Smooth muscle cell (in vitro differentiated cells): ENCODE data around the gene CDC40. TPM values are rescaled to one million over a fixed set of nuclear protein-coding genes. Genes with fewer than 3 reads are reported as not detected.
"Not testable (repeated sequence)": the region's sequence is repeated elsewhere in the genome, so short reads cannot be mapped to it uniquely, and the experiment has no call there.

Source experiments
- DNase-seq: peaks from one replicate; lab custom pipeline; 2025; ENCODE audit not compliant: unreplicated experiment; lab: John Stamatoyannopoulos, UW
- H2AFZ ChIP-seq: fragments of 200-600 bp; sonication (generic); 2 replicates; pipeline ENCODE4 v1.6.0; 2016; ENCODE audit warnings: antibody characterized with exemption, low read depth, mild to moderate bottlenecking
- H3F3A ChIP-seq: fragments of 200-600 bp; sonication (generic); 2 replicates; pipeline ENCODE4 v1.6.0; 2017; ENCODE audit warnings: antibody characterized with exemption, low read depth
- H3K27ac ChIP-seq: fragments of 200-600 bp; sonication (generic); 2 replicates; pipeline ENCODE4 v1.5.1; 2016; ENCODE audit warnings: low read depth, mild to moderate bottlenecking
- H3K27me3 ChIP-seq: fragments of 200-600 bp; sonication (generic); 2 replicates; pipeline ENCODE4 v1.6.1; 2016; ENCODE audit warnings: low read depth, mild to moderate bottlenecking
- H3K36me3 ChIP-seq: fragments of 200-600 bp; sonication (generic); 2 replicates; pipeline ENCODE4 v1.5.1; 2016; ENCODE audit warnings: low read depth
- H3K4me1 ChIP-seq: fragments of 200-600 bp; sonication (generic); 2 replicates; pipeline ENCODE4 v1.5.1; 2016; ENCODE audit warnings: low read depth
- H3K4me2 ChIP-seq: fragments of 200-600 bp; sonication (generic); 2 replicates; pipeline ENCODE4 v1.6.0; 2016; ENCODE audit warnings: mild to moderate bottlenecking
- H3K4me3 ChIP-seq: fragments of 200-600 bp; sonication (generic); 2 replicates; pipeline ENCODE4 v1.5.1; 2016; ENCODE audit warnings: mild to moderate bottlenecking
- H3K79me2 ChIP-seq: fragments of 200-600 bp; sonication (generic); 2 replicates; pipeline ENCODE4 v1.6.0; 2016; ENCODE audit warnings: low read depth, mild to moderate bottlenecking
- H3K9ac ChIP-seq: fragments of 200-600 bp; sonication (generic); 2 replicates; pipeline ENCODE4 v1.6.0; 2016; ENCODE audit warnings: low read depth
- H3K9me3 ChIP-seq: fragments of 200-600 bp; sonication (generic); replicated peaks from 2 replicates; pipeline ENCODE4 v1.5.1; 2016; ENCODE audit warnings: low read depth
- H4K20me1 ChIP-seq: fragments of 200-600 bp; sonication (generic); 2 replicates; pipeline ENCODE4 v1.6.0; 2016; ENCODE audit warnings: low read depth
- WGBS: methylation state at CpG from one replicate; pipeline ENCODE4 v1.1.7; 2016; ENCODE audit warnings: low lambda C conversion rate; 5-methylcytosine and 5-hydroxymethylcytosine counted together
- polyA plus RNA-seq: library from polyadenylated mRNA; unstranded; fragments of >200 nt; fragmentation: Nextera tagmentation; extraction: Ambion mirVana; gene quantifications from 2 replicates; pipeline ENCODE4 v1.2.1, GENCODE V29; 2016
- total RNA-seq: library from RNA; depleted of rRNA; stranded (reverse); fragments of >200 nt; gene quantifications from 2 replicates; pipeline ENCODE4 v1.2.3, GENCODE V29; 2014
- TF ChIP-seq, protein P1 (sequence below): fragments of 200-600 bp; sonication (generic); IDR thresholded peaks from 2 replicates; pipeline ENCODE4 v1.5.1; 2017; ENCODE audit warnings: borderline replicate concordance, mild to moderate bottlenecking, antibody characterized with exemption; ENCODE audit not compliant: insufficient read depth, poor library complexity, severe bottlenecking

CDC40 gene
- total and polyA plus RNA-seq, 2 experiments from 2014 or later, result 20.9 to 28.8 TPM

DNA sequence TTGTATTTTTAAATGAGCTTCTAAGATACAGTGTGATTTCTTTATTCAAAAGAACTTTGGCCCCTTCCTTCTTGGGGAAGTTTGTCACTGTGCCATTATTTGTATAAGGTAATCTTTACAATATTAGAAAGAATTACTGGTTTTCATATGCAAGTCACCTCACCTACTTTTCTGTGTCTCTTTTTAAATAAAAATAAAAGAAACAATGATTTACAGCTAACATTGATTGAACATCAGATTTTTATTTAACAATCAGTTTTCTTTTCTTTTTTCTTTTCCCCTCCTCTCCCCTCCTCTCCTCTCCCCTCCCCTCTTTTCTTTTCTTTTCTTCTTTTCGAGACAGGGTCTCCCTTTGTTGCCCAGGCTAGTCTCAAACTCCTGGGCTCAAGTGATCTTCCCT is 46.0 kb downstream of the CDC40 start:
- H3F3A ChIP-seq, result no peaks in the 10 kb centered on the region
- H3K4me1 ChIP-seq, result no peaks in the 10 kb centered on the region
- WGBS, result 90% methylated on average over 1 of the region's 1 CpG
- H3K4me2 ChIP-seq, result no peak overlapping the region
- H2AFZ ChIP-seq, result no peak overlapping the region
- H4K20me1 ChIP-seq, result no peaks in the 10 kb centered on the region
- H3K36me3 ChIP-seq, result peaks cover 18% of the 10 kb centered on the region
- TF ChIP-seq, protein P1, sequence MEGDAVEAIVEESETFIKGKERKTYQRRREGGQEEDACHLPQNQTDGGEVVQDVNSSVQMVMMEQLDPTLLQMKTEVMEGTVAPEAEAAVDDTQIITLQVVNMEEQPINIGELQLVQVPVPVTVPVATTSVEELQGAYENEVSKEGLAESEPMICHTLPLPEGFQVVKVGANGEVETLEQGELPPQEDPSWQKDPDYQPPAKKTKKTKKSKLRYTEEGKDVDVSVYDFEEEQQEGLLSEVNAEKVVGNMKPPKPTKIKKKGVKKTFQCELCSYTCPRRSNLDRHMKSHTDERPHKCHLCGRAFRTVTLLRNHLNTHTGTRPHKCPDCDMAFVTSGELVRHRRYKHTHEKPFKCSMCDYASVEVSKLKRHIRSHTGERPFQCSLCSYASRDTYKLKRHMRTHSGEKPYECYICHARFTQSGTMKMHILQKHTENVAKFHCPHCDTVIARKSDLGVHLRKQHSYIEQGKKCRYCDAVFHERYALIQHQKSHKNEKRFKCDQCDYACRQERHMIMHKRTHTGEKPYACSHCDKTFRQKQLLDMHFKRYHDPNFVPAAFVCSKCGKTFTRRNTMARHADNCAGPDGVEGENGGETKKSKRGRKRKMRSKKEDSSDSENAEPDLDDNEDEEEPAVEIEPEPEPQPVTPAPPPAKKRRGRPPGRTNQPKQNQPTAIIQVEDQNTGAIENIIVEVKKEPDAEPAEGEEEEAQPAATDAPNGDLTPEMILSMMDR, result no peak
- DNase-seq, result no peak
- H3K4me3 ChIP-seq, result no peak overlapping the region
- H3K79me2 ChIP-seq, result no peaks in the 10 kb centered on the region
- H3K9ac ChIP-seq, result no peak overlapping the region
- H3K9me3 ChIP-seq, result no peaks in the 10 kb centered on the region
- no peaks in the 10 kb centered on the region for H3K27me3 ChIP-seq
- H3K27ac ChIP-seq, result no peak overlapping the region

DNA sequence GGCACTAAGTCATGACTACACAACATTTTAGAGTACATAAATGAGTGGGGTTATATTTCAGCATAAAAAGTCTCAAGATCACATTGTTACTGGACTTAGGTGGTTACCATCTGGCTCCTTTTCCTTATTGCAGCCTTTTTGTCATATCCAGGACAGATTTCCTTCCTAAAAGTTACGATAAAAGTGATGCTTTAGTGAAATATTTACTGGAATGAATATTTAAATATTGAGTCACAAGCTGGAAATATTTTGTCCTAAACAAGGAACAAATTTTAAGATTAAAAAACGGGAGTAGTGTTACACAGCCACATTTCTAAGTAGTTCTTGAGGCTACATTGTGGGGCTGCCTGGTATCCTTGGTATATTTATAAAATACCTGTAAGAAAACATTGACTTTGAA is 52.2 kb downstream of the CDC40 start:
- Histone ChIP-seq H4K20me1 (no peaks in the 10 kb centered on the region), H3K9ac (no peak overlapping the region), H3K9me3 (no peaks in the 10 kb centered on the region), H3F3A (no peaks in the 10 kb centered on the region), H3K4me3 (no peak overlapping the region), H3K36me3 (peaks cover 2% of the 10 kb centered on the region), H3K4me2 (no peak overlapping the region), H3K4me1 (no peaks in the 10 kb centered on the region), H3K27me3 (no peaks in the 10 kb centered on the region), H3K27ac (no peak overlapping the region), H2AFZ (no peak overlapping the region), H3K79me2 (no peaks in the 10 kb centered on the region)
- TF ChIP-seq, protein P1, result no peak
- WGBS, result 79% methylated on average over 2 of the region's 2 CpGs
- no peak for DNase-seq

- no peak for DNase-seq
- no peaks in the 10 kb centered on the region for H3K27me3 ChIP-seq
- H3K36me3 ChIP-seq, result no peaks in the 10 kb centered on the region
- H3K79me2 ChIP-seq, result no peaks in the 10 kb centered on the region
- TF ChIP-seq, protein P1, result no peak
- no peaks in the 10 kb centered on the region for H3K4me1 ChIP-seq
- no peaks in the 10 kb centered on the region for H3K9me3 ChIP-seq
- H3K27ac ChIP-seq, result no peak overlapping the region
- H3F3A ChIP-seq, result no peaks in the 10 kb centered on the region
- H3K4me2 ChIP-seq, result no peak overlapping the region
- WGBS, result 100% methylated on average over 2 of the region's 2 CpGs
- no peak overlapping the region for H3K9ac ChIP-seq
- H3K4me3 ChIP-seq, result no peak overlapping the region
- H2AFZ ChIP-seq, result no peak overlapping the region
- H4K20me1 ChIP-seq, result no peaks in the 10 kb centered on the region
Measured at GRCh38 chr6:110233770-110234374, 53.6 kb downstream of the CDC40 start.

DNA sequence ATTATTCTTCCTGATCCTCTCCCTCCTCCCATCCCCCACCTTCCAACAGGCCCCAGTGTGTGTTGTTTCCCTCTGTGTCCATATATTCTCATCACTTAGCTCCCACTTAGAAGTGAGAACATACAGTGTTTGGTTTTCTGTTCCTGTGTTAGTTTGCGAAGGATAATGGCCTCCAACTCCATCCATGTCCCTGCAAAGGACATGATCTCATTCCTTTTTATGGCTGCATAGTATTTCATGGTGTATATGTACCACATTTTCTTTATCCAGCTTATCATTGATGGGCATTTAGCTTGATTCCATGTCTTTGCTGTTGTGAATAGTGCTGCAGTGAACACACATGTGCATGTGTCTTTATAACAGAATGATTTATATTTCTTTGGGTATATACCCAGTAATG is 55.8 kb downstream of the CDC40 start:
- not testable (repeated sequence) for H4K20me1 ChIP-seq, H3F3A ChIP-seq, H3K4me2 ChIP-seq, H2AFZ ChIP-seq, H3K4me3 ChIP-seq, H3K9me3 ChIP-seq, H3K36me3 ChIP-seq, H3K27ac ChIP-seq, H3K4me1 ChIP-seq, H3K9ac ChIP-seq, DNase-seq, H3K27me3 ChIP-seq, H3K79me2 ChIP-seq
- 96% methylated on average over 1 of the region's 1 CpG for WGBS
